Cardiac muscle cell (in vitro differentiated cells and primary cell): ENCODE data around the gene XPO4. TPM values are rescaled to one million over a fixed set of nuclear protein-coding genes. Genes with fewer than 3 reads are reported as not detected.
"Not testable (repeated sequence)": the region's sequence is repeated elsewhere in the genome, so short reads cannot be mapped to it uniquely, and the experiment has no call there.

Experiments used
- DNase-seq, 2 donors: peaks; one replicate each; pipeline versions ENCODE4 v3.0.0 to v3.0.0-alpha.2; 2010 to 2017; ENCODE audit warnings: low read depth in 1 of 2, low spot score in 1 of 2
- H3K27ac ChIP-seq: fragments of 200-600 bp; sonication (generic); 2 replicates; pipeline ENCODE4 v1.5.1; 2016
- H3K27me3 ChIP-seq: fragments of 200-600 bp; sonication (generic); 2 replicates; pipeline ENCODE4 v1.6.0; 2016; ENCODE audit warnings: control low read depth
- H3K36me3 ChIP-seq: fragments of 200-600 bp; sonication (generic); 2 replicates; pipeline ENCODE4 v1.5.1; 2016; ENCODE audit warnings: control low read depth
- H3K4me1 ChIP-seq: fragments of 200-600 bp; sonication (generic); 2 replicates; pipeline ENCODE4 v1.8.1; 2017; ENCODE audit warnings: low read depth, mild to moderate bottlenecking, mixed run types
- H3K4me3 ChIP-seq: fragments of 200-600 bp; sonication (generic); 2 replicates; pipeline ENCODE4 v1.5.1; 2016; ENCODE audit warnings: mild to moderate bottlenecking
- H3K9me3 ChIP-seq: fragments of 200-600 bp; sonication (generic); 2 replicates; pipeline ENCODE4 v1.5.1; 2017; ENCODE audit warnings: low read depth, mild to moderate bottlenecking, control low read depth
- polyA plus RNA-seq: library from polyadenylated mRNA; unstranded; fragments of >200 nt; fragmentation: Nextera tagmentation; extraction: Ambion mirVana; gene quantifications from 2 replicates; pipeline ENCODE4 v1.2.1, GENCODE V29; 2016
- total RNA-seq: library from RNA; depleted of rRNA; stranded (reverse); fragments of >200 nt; gene quantifications from 2 replicates; pipeline ENCODE4 v1.2.3, GENCODE V29; 2016
- TF ChIP-seq, protein P1 (sequence below): IDR thresholded peaks from 2 replicates; pipeline ENCODE4 v1.5.1; 2012; ENCODE audit warnings: low read depth, mild to moderate bottlenecking, low read length

XPO4 gene
- total and polyA plus RNA-seq, 2 experiments from 2014 or later: 51.8 to 177 TPM

DNA sequence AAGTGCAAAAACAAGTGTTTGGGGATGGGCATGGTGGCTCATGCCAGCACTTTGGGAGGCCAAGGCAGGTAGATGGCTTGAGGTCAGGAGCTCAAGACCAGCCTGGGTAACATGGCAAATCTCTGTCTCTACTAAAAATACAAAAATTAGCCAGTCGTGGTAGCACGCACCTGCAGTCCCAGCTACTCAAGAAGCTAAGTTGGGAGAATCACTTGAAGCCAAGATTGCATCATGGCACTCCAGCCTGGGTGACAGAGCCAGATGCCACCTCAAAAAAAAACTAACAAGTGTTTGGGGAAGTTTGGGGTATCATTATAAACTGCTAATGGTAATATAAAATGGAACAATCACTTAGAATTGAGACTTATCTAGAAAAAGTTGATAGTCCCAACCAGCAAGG, 24.6 kb downstream of the XPO4 start:
- Histone ChIP-seq H3K9me3 (no peaks in the 10 kb centered on the region), H3K36me3 (no peaks in the 10 kb centered on the region), H3K27ac (peak overlapping the region; percentile 34), H3K27me3 (no peaks in the 10 kb centered on the region), H3K4me1 (peaks cover 20% of the 10 kb centered on the region), H3K4me3 (no peak overlapping the region)
- TF ChIP-seq, protein P1, sequence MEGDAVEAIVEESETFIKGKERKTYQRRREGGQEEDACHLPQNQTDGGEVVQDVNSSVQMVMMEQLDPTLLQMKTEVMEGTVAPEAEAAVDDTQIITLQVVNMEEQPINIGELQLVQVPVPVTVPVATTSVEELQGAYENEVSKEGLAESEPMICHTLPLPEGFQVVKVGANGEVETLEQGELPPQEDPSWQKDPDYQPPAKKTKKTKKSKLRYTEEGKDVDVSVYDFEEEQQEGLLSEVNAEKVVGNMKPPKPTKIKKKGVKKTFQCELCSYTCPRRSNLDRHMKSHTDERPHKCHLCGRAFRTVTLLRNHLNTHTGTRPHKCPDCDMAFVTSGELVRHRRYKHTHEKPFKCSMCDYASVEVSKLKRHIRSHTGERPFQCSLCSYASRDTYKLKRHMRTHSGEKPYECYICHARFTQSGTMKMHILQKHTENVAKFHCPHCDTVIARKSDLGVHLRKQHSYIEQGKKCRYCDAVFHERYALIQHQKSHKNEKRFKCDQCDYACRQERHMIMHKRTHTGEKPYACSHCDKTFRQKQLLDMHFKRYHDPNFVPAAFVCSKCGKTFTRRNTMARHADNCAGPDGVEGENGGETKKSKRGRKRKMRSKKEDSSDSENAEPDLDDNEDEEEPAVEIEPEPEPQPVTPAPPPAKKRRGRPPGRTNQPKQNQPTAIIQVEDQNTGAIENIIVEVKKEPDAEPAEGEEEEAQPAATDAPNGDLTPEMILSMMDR: no peak
- no peak for DNase-seq

DNA sequence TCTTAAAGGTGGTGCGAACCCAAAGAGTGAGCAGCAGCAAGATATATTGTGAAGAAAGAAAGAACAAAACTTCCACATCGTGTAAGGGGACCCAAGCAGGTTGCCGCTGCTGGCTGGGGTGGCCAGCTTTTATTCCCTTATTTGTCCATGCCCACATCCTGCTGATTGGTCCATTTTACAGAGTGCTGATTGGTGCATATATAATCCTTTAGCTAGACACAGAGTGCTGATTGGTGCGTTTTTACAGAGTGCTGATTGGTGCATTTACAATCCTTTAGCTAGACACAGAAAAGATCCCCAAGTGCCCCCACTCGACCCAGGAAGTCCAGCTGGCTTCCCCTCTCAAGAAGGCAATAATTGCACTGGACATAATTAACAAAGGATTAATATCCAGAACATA, 25.7 kb downstream of the XPO4 start:
- H3K4me3 ChIP-seq, H3K36me3 ChIP-seq, DNase-seq, H3K9me3 ChIP-seq, H3K27me3 ChIP-seq: not testable (repeated sequence)
- peaks cover 19% of the 10 kb centered on the region for H3K4me1 ChIP-seq
- peak overlapping the region; percentile 23 for H3K27ac ChIP-seq

DNA sequence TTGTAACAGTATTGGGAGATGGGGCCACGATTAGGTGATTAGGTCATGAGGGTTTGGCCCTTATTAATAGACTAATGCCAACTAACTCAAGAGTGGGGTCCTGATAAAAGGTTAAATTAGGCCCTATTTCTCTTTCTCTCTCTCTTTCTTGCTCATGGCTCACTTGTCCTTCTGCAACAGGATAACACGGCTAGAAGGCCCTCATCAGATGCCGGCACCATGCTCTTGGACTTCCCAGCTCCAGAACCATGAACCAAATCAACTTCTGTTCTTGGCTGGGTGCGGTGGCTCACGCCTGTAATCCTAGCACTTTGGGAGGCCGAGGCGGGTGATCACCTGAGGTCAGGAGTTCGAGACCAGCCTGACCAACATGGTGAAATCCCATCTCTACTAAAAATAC, 28.1 kb downstream of the XPO4 start:
- H3K36me3 ChIP-seq, H3K4me3 ChIP-seq, DNase-seq, H3K27me3 ChIP-seq, H3K9me3 ChIP-seq: not testable (repeated sequence)
- Histone ChIP-seq H3K27ac (peak overlapping the region; percentile 75), H3K4me1 (peaks cover 20% of the 10 kb centered on the region)

DNA sequence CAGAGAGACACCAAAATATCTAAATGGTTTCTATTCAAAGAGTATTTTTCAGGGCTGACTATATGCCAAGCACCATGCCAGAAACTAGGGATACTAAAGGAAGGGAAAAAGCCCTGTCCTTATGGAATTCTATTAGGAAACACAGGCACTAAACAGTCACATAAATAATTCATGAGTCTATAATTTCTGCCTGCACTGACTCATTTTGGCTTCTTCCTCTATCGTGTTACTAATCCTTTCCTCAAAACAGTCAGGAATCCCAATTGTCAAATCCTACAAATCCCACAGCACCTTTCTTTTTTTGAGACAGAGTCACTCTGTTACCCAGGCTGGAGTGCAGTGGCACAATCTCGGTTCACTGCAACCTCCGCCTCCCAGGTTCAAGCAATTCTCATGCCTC, 29.2 kb downstream of the XPO4 start:
- Histone ChIP-seq H3K4me3 (no peak overlapping the region), H3K27ac (peak overlapping the region; percentile 75), H3K36me3 (no peaks in the 10 kb centered on the region), H3K9me3 (no peaks in the 10 kb centered on the region), H3K4me1 (peaks cover 25% of the 10 kb centered on the region), H3K27me3 (no peaks in the 10 kb centered on the region)
- DNase-seq: peak in 1 of 2 donors; percentile 21
- TF ChIP-seq, protein P1: no peak

DNA sequence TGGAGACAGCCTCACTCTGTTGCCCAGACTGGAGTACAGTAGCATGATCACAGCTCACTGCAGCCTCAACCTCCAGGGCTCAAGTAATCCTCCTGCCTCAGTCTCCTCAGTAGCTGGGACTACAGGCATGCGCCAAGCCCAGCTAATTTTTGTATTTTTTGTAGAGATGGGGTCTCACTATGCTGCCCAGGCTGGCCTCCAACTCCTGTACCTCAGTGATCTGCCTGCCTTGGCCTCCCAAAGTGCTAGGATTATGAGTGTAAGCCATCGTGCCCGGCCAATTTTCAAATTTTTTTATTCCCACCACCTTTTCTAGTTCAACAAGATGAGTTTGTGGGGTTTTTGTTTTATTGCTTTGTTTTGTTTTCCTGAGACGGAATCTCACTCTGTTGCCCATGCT, 31.7 kb downstream of the XPO4 start:
- TF ChIP-seq, protein P1: no peak
- H3K27me3 ChIP-seq: no peaks in the 10 kb centered on the region
- H3K36me3 ChIP-seq: no peaks in the 10 kb centered on the region
- no peaks in the 10 kb centered on the region for H3K9me3 ChIP-seq
- peaks cover 49% of the 10 kb centered on the region for H3K4me1 ChIP-seq
- no peak for DNase-seq
- H3K27ac ChIP-seq: no peak overlapping the region
- no peak overlapping the region for H3K4me3 ChIP-seq

DNA sequence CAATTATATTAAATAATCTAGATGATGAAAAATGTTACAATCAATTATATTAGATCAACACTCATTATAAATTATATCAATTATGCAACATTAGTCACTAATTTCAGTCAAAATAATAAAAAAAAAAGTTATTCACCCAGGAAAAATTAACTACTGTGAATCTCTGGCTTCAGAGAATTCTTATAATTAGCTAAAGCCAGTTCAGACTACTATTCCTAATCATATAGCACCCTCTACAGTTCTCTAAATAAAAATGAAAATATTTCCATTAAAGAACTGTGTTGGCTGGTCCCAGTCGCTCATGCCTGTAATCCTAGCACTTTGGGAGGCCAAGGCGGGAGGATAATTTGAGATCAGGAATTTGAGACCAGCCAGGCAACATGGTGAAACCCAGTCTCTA, 33.0 kb downstream of the XPO4 start:
- peak in 1 of 2 donors; percentile 41 for DNase-seq
- no peak overlapping the region for H3K4me3 ChIP-seq
- H3K36me3 ChIP-seq: no peaks in the 10 kb centered on the region

More for the DNA sequence above, 33.0 kb downstream of the XPO4 start:
- no peaks in the 10 kb centered on the region for H3K9me3 ChIP-seq
- no peak overlapping the region for H3K27ac ChIP-seq
- peaks cover 52% of the 10 kb centered on the region for H3K4me1 ChIP-seq
- TF ChIP-seq, protein P1: peak; percentile 20
- H3K27me3 ChIP-seq: no peaks in the 10 kb centered on the region
